Keratinocyte (primary cell): ENCODE data around the gene CD248. TPM values are rescaled to one million over a fixed set of nuclear protein-coding genes. Genes with fewer than 3 reads are reported as not detected.

Experiments used
- DNase-seq: peaks from one replicate; pipeline ENCODE4 v3.0.0-alpha.2; 2011; ENCODE audit warnings: low read depth, missing footprints, low spot score
- FAIRE-seq: peaks from 2 replicates; lab custom pipeline; 2011; peaks lifted over from hg19 to GRCh38; lab: Jason Lieb, UNC
- H2AFZ ChIP-seq: 2 replicates; pipeline ENCODE4 v1.6.0; 2012; ENCODE audit warnings: low read length, control low read depth, inconsistent platforms; ENCODE audit not compliant: control insufficient read depth
- H3K27ac ChIP-seq: 2 replicates; pipeline ENCODE4 v1.5.1; 2011; ENCODE audit warnings: low read length; ENCODE audit not compliant: control insufficient read depth, insufficient read depth
- H3K27me3 ChIP-seq: 3 replicates; pipeline ENCODE4 v1.6.0; 2011; ENCODE audit warnings: low read length; ENCODE audit not compliant: control insufficient read depth, insufficient read depth; ENCODE audit errors: extremely low read depth
- H3K36me3 ChIP-seq, 2 experiments: 2 replicates in 1 of 2; 3 replicates in 1 of 2; pipeline ENCODE4 v1.5.1; 2011; ENCODE audit warnings: low read length in 2 of 2, mild to moderate bottlenecking in 1 of 2; ENCODE audit not compliant: control insufficient read depth in 2 of 2, insufficient read depth in 2 of 2; ENCODE audit errors: extremely low read depth in 1 of 2
- H3K4me1 ChIP-seq: 3 replicates; pipeline ENCODE4 v1.5.1; 2011; ENCODE audit warnings: low read length; ENCODE audit not compliant: control insufficient read depth, insufficient read depth; ENCODE audit errors: extremely low read depth
- H3K4me2 ChIP-seq: 3 replicates; pipeline ENCODE4 v1.6.0; 2011; ENCODE audit warnings: low read depth, low read length; ENCODE audit not compliant: control insufficient read depth, insufficient read depth; ENCODE audit errors: extremely low read depth
- H3K4me3 ChIP-seq, 3 experiments: fragments of 200-600 bp in 1 of 3; sonication (generic) in 1 of 3; 2 replicates in 2 of 3; 3 replicates in 1 of 3; pipeline ENCODE4 v1.5.1; 2011 to 2016; ENCODE audit warnings: low read length in 3 of 3, mild to moderate bottlenecking in 3 of 3, control low read depth in 2 of 3, inconsistent platforms in 1 of 3, low read depth in 1 of 3, mixed read lengths in 1 of 3, mixed run types in 1 of 3, moderate library complexity in 1 of 3; ENCODE audit not compliant: control insufficient read depth in 2 of 3, insufficient read depth in 2 of 3; ENCODE audit errors: extremely low read depth in 1 of 3
- H3K79me2 ChIP-seq: 2 replicates; pipeline ENCODE4 v1.6.0; 2012; ENCODE audit warnings: low read length; ENCODE audit not compliant: control insufficient read depth, insufficient read depth
- H3K9ac ChIP-seq: 3 replicates; pipeline ENCODE4 v1.6.0; 2011; ENCODE audit warnings: low read length; ENCODE audit not compliant: control insufficient read depth, insufficient read depth; ENCODE audit errors: extremely low read depth
- H3K9me1 ChIP-seq: 3 replicates; pipeline ENCODE4 v1.6.0; 2011; ENCODE audit warnings: low read length; ENCODE audit not compliant: control insufficient read depth, insufficient read depth; ENCODE audit errors: extremely low read depth
- H3K9me3 ChIP-seq: 2 replicates; pipeline ENCODE4 v1.5.1; 2012; ENCODE audit warnings: low read depth, low read length; ENCODE audit not compliant: control insufficient read depth
- H4K20me1 ChIP-seq: 3 replicates; pipeline ENCODE4 v1.6.0; 2011; ENCODE audit warnings: low read length; ENCODE audit not compliant: control insufficient read depth, insufficient read depth; ENCODE audit errors: extremely low read depth
- EZH2 ChIP-seq: IDR thresholded peaks from one replicate; pipeline ENCODE4 v1.6.1; 2012; ENCODE audit warnings: inconsistent platforms, mild to moderate bottlenecking, low read length, moderate library complexity
- dilution Hi-C: fragments of 300-500 bp; cut with MboI; formaldehyde crosslinking; loops from one replicate; pipeline ENCODE4 v1.7.0; 2020; ENCODE audit warnings: low sequenced_read_pairs; ENCODE audit not compliant: extremely low pct_ligation_motif_present
- polyA minus RNA-seq, 3 experiments: library from RNA; depleted of rRNA, polyadenylated mRNA; stranded (reverse); fragments of >200 nt; gene quantifications; 1 replicate in 1 of 3; 2 replicates in 1 of 3; 3 replicates in 1 of 3; pipeline ENCODE4 v1.2.3, GENCODE V29; 2011
- polyA plus RNA-seq, 5 experiments: library from polyadenylated mRNA; depleted of rRNA in 3 of 5; stranded (reverse) in 3 of 5; stranded (forward) in 1 of 5; unstranded in 1 of 5; fragments of >200 nt; gene quantifications; 1 replicate in 1 of 5; 2 replicates in 3 of 5; 3 replicates in 1 of 5; pipeline versions ENCODE4 v1.2.1 to v1.2.3, GENCODE V29; 2011 to 2012; ENCODE audit warnings: missing spikeins in 2 of 5, low read depth in 1 of 5, low replicate concordance in 1 of 5
- TF ChIP-seq, protein P1 (sequence below), 3 experiments: IDR thresholded peaks in 1 of 3; conservative IDR thresholded peaks in 1 of 3; optimal IDR thresholded peaks in 1 of 3; 2 replicates in 2 of 3; 3 replicates in 1 of 3; pipeline versions ENCODE3 to v1.5.1; 2011; ENCODE audit warnings: low read length in 3 of 3, mild to moderate bottlenecking in 3 of 3, moderate library complexity in 2 of 3, control low read depth in 1 of 3, inconsistent platforms in 1 of 3; ENCODE audit not compliant: insufficient read depth in 2 of 3; ENCODE audit errors: extremely low read depth in 1 of 3

CD248 gene, protein sequence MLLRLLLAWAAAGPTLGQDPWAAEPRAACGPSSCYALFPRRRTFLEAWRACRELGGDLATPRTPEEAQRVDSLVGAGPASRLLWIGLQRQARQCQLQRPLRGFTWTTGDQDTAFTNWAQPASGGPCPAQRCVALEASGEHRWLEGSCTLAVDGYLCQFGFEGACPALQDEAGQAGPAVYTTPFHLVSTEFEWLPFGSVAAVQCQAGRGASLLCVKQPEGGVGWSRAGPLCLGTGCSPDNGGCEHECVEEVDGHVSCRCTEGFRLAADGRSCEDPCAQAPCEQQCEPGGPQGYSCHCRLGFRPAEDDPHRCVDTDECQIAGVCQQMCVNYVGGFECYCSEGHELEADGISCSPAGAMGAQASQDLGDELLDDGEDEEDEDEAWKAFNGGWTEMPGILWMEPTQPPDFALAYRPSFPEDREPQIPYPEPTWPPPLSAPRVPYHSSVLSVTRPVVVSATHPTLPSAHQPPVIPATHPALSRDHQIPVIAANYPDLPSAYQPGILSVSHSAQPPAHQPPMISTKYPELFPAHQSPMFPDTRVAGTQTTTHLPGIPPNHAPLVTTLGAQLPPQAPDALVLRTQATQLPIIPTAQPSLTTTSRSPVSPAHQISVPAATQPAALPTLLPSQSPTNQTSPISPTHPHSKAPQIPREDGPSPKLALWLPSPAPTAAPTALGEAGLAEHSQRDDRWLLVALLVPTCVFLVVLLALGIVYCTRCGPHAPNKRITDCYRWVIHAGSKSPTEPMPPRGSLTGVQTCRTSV
- polyA plus RNA-seq (0.02 to 0.40 TPM (median 0.12 TPM) in 3 replicates), polyA minus RNA-seq (0.23 to 0.52 TPM in 2 of 3 replicates, not detected in the other)
- 0.37 TPM for polyA plus RNA-seq (2011; ENCODE audit: low read depth)
- polyA plus RNA-seq (2011; cell fraction: cytosol; rRNA removed) = 0.05 and 0.06 TPM in 2 replicates
- 0.31 and 0.40 TPM in 2 replicates for polyA plus RNA-seq (2011; cell fraction: nucleus; rRNA removed)
- 0.06 and 1.2 TPM in 2 replicates for polyA plus RNA-seq (2012; ENCODE audit: low replicate concordance)
- polyA minus RNA-seq (2011; cell fraction: cytosol; rRNA and poly(A)+ RNA removed) = not detected
- 0.21 TPM in 1 of 2 replicates, not detected in the other for polyA minus RNA-seq (2011; cell fraction: nucleus; rRNA and poly(A)+ RNA removed)

DNA sequence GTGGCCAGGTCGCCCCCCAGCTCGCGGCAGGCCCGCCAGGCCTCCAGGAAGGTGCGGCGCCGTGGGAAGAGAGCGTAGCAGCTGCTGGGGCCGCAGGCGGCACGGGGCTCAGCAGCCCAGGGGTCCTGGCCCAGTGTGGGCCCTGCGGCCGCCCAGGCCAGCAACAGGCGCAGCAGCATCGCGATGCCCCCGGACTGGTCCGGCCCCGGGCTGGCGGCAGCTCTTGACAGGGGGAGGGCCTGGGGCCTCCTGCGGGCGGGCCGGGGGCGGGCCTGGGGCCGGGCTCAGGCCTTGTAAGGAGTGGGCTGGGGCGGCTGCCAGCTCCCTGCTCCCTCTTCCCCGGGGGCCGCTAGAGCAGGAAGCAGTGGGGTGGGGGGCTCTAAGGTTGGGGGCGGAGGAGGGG, at the start of gene CD248:
Gene CD248, minus strand, starts transcription at position 196 of the 403 bp plus-strand sequence. Its CDS starts 17 bp downstream, at position 179.
- no peak within 1 kb of the TSS for H3K9ac ChIP-seq
- H3K4me1 ChIP-seq = peaks cover 16% of the 10 kb centered on the region
- no peak for FAIRE-seq
- no peak within 1 kb of the TSS for H3K27ac ChIP-seq
- peaks cover 11% of the 10 kb centered on the region for H3K27me3 ChIP-seq
- no peak for DNase-seq
- peak within 1 kb of the TSS; percentile 26 for H2AFZ ChIP-seq
- dilution Hi-C loops = no loop called here
- no peak within 1 kb of the TSS for H3K4me3 ChIP-seq
- H3K36me3 ChIP-seq = no peaks in the 10 kb centered on the region
- H3K79me2 ChIP-seq = no peaks in the 10 kb centered on the region
- TF ChIP-seq EZH2 = no peak
- TF ChIP-seq, protein P1, sequence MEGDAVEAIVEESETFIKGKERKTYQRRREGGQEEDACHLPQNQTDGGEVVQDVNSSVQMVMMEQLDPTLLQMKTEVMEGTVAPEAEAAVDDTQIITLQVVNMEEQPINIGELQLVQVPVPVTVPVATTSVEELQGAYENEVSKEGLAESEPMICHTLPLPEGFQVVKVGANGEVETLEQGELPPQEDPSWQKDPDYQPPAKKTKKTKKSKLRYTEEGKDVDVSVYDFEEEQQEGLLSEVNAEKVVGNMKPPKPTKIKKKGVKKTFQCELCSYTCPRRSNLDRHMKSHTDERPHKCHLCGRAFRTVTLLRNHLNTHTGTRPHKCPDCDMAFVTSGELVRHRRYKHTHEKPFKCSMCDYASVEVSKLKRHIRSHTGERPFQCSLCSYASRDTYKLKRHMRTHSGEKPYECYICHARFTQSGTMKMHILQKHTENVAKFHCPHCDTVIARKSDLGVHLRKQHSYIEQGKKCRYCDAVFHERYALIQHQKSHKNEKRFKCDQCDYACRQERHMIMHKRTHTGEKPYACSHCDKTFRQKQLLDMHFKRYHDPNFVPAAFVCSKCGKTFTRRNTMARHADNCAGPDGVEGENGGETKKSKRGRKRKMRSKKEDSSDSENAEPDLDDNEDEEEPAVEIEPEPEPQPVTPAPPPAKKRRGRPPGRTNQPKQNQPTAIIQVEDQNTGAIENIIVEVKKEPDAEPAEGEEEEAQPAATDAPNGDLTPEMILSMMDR (optimal IDR thresholded peaks at IDR 0.05 in 1 of 3, IDR thresholded peaks at IDR 0.05 in 1 of 3, conservative IDR thresholded peaks at IDR 0.05 in 1 of 3; ENCODE audit: extremely low read depth in 1 of 3, insufficient read depth in 2 of 3, low read length in 3 of 3) = no peak
- no peaks in the 10 kb centered on the region for H4K20me1 ChIP-seq
- no peaks in the 10 kb centered on the region for H3K9me3 ChIP-seq
- H3K4me2 ChIP-seq = peak within 1 kb of the TSS; percentile 16
- H3K9me1 ChIP-seq = no peaks in the 10 kb centered on the region

DNA sequence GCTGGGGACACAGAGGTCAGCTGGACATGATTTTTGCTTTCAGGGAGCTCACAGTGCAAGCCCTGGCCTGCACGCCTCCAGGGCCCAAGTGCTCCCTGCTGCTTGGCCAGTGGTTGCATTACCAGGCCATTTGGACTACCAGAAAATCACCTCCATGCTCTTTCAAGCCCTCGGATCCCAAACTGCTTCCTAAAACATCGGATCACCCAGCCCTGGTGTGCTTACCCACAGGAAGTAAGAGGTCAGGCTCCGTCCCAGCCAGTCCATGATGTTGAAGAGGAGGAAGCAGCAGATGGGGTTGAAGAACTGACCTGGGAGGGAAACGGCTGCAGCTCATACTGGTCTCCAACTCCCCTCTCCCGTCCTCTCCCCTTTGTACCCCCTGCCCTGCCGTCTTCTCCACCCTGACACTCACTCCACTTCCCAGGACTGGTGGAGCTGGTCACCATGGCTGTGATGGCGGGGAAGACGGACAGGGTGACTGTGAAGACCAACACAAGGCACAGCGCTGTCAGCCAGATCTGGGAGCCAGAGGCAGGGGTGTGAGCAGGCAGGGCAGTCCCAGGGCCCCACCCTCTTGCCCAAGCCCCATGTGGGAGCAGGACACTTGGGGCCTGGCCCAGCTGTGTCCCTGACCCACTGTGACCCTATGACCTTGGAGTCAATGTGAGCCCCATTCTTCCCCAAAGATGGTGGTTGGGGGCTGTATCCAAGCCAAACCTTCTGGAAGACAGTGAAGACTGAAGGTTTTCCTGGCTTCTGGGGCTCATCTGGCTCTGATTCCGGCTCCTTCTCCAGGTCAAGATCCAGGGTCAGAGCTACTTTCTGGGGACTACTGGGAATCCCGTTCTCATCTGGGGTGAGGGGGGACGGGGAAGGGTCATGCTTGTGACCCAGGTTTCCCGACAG, 49.1 kb upstream of the CD248 start:
- peaks cover 3% of the 10 kb centered on the region for H4K20me1 ChIP-seq
- no peak overlapping the region for H3K9ac ChIP-seq
- H3K27ac ChIP-seq = no peak overlapping the region
- H3K9me1 ChIP-seq = no peaks in the 10 kb centered on the region
- H3K4me1 ChIP-seq = peaks cover 7% of the 10 kb centered on the region
- no peak overlapping the region for H3K4me2 ChIP-seq
- H2AFZ ChIP-seq = no peak overlapping the region
- FAIRE-seq = no peak
- TF ChIP-seq EZH2 = no peak
- TF ChIP-seq, protein P1 (optimal IDR thresholded peaks at IDR 0.05 in 1 of 3, IDR thresholded peaks at IDR 0.05 in 1 of 3, conservative IDR thresholded peaks at IDR 0.05 in 1 of 3; ENCODE audit: extremely low read depth in 1 of 3, insufficient read depth in 2 of 3, low read length in 3 of 3) = no peak
- no peak for DNase-seq
- no peaks in the 10 kb centered on the region for H3K79me2 ChIP-seq
- dilution Hi-C loops = no loop called here
- peaks cover 0 to 5% of the 10 kb centered on the region in 2 experiments for H3K36me3 ChIP-seq
- H3K4me3 ChIP-seq = no peak overlapping the region
- H3K9me3 ChIP-seq = no peaks in the 10 kb centered on the region
- no peaks in the 10 kb centered on the region for H3K27me3 ChIP-seq
